Stomach (tissue), 9 donors: ENCODE data around the gene C22orf31. TPM values are rescaled to one million over a fixed set of nuclear protein-coding genes. Genes with fewer than 3 reads are reported as not detected.

Source experiments
- DNase-seq, 2 donors: peaks; one replicate each; pipeline versions ENCODE4 v3.0.0 to v3.0.0-alpha.2; 2013 to 2019
- H3K27ac ChIP-seq, 5 donors: fragments of 200-600 bp in 4 of 5; sonication (generic) in 4 of 5; one replicate each; pipeline ENCODE4 v1.5.1; 2013 to 2019; ENCODE audit warnings: mild to moderate bottlenecking in 1 of 5, moderate library complexity in 1 of 5
- H3K27me3 ChIP-seq, 3 donors: fragments of 200-600 bp; sonication (generic); one replicate each; pipeline ENCODE4 v1.5.1; 2017 to 2019; ENCODE audit warnings: mixed run types in 1 of 3
- H3K36me3 ChIP-seq, 4 donors: fragments of 200-600 bp; sonication (generic); 1 replicate in 3 of 4; 2 replicates in 1 of 4; pipeline ENCODE4 v1.5.1; 2016 to 2019
- H3K4me1 ChIP-seq, 4 donors: fragments of 200-600 bp; sonication (generic); one replicate each; pipeline ENCODE4 v1.5.1; 2016 to 2019
- H3K4me3 ChIP-seq, 4 donors: fragments of 200-600 bp; sonication (generic) in 3 of 4; one replicate each; pipeline ENCODE4 v1.5.1; 2016 to 2019; ENCODE audit warnings: mild to moderate bottlenecking in 1 of 4
- H3K9me3 ChIP-seq, 4 donors: fragments of 200-600 bp; sonication (generic); one replicate each; pipeline ENCODE4 v1.5.1; 2016 to 2019
- CTCF ChIP-seq, 7 experiments: fragments of 450-650 bp in 4 of 7; fragments of 200-600 bp in 3 of 7; sonication (generic) in 3 of 7; IDR thresholded peaks; one replicate each; pipeline ENCODE4 v1.5.1; 2016 to 2019; ENCODE audit warnings: antibody characterized with exemption in 7 of 7, control low read depth in 2 of 7, mild to moderate bottlenecking in 1 of 7
- EP300 ChIP-seq: sonication (generic); formaldehyde crosslinking; IDR thresholded peaks from one replicate; pipeline ENCODE4 v1.6.1; 2017; ENCODE audit warnings: antibody characterized with exemption
- POLR2A ChIP-seq, 4 donors: fragments of 450-650 bp; IDR thresholded peaks; one replicate each; pipeline ENCODE4 v1.6.1; 2016; ENCODE audit warnings: antibody characterized with exemption in 4 of 4, control low read depth in 2 of 4, mild to moderate bottlenecking in 1 of 4, moderate library complexity in 1 of 4
- POLR2AphosphoS5 ChIP-seq, 3 donors: sonication (generic); formaldehyde crosslinking; IDR thresholded peaks; one replicate each; pipeline ENCODE4 v1.6.1; 2016; ENCODE audit warnings: antibody characterized with exemption in 3 of 3
- WGBS, 5 donors: extraction: QIAGEN DNeasy Blood & Tissue Kit in 3 of 5; methylation state at CpG; one replicate each; pipeline versions ENCODE4 v1.1.5 to v1.1.7; 2013 to 2018; 5-methylcytosine and 5-hydroxymethylcytosine counted together
- intact Hi-C: fragments of 100-400 bp; cut with DNase I; formaldehyde crosslinking; loops from one replicate; pipeline ENCODE4 v1.15.1; 2023; ENCODE audit warnings: low total_unique reads
- polyA plus RNA-seq, 3 donors: library from polyadenylated mRNA; stranded (reverse); fragments of 200-250 nt; gene quantifications; one replicate each; pipeline ENCODE4 v1.2.3, GENCODE V29; 2013
- total RNA-seq, 5 donors: library from RNA; depleted of rRNA; stranded (reverse); fragments of >200 nt; gene quantifications; one replicate each; pipeline versions ENCODE4 v1.1.0 to v1.2.3, GENCODE V29; 2014 to 2016
- donor health status: healthy with polysubstance abuse.
- donor health status: Bipolar disorder and iron deficiency.
- donor health status: healthy.

C22orf31 gene
- total and polyA plus RNA-seq, 8 donors, result 0.55 TPM; not detected in 7

DNA sequence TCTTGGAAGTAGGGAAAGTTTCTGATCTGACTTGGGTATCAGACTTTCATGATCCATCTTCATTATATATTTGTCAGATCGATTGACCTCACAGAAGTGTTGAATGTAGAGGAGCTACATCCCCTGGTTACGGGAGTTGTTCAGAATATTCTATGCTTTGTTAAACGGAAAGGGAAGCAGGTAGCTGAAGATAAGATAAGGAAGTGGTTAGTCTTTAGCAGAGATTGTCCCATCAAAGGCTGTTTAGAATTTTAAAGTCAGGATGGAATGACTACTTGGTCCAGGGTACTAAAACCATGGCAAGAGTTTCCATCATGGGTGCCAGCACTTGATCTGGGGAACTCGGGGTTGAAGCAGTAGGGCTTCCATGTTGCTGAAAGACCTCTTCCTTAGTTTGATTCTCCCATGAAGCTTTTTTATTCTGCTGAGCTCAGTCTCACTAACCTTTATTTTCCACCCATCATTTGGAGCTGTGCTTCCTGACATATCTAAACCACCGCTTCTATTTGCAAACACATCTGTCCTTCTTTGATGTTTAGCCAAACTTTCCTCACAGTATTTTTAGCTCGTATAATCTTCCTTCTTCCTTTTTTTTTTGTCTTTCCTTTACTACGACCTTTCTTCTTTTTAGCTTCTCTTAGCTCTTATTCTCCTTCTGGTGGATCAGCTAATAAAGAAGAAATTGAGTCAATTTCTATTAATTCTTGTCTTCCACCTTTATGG lies 4.0 kb upstream of the C22orf31 start:
- H3K27me3 ChIP-seq, result peaks cover 0 to 4% (median 1%) of the 10 kb centered on the region in 3 donors
- H3K4me3 ChIP-seq, result no peak overlapping the region
- TF ChIP-seq EP300, result no peak
- TF ChIP-seq CTCF (IDR thresholded peaks at IDR 0.05), result no peak
- no peak for TF ChIP-seq POLR2A (IDR thresholded peaks at IDR 0.05)
- TF ChIP-seq POLR2AphosphoS5 (IDR thresholded peaks at IDR 0.05), result no peak
- peaks cover 0 to under 1% (median 0%) of the 10 kb centered on the region in 4 donors for H3K4me1 ChIP-seq
- WGBS, 5 donors, result 26 to 34% (median 28%) methylated on average over 7 of the region's 7 CpGs
- no peak for DNase-seq
- intact Hi-C loops, result loop anchor here (10.0 kb wide), 1 partner anchor 189 kb away; no protein-coding TSS in a partner anchor
- no peak overlapping the region for H3K27ac ChIP-seq
- H3K36me3 ChIP-seq, result no peaks in the 10 kb centered on the region
- H3K9me3 ChIP-seq, result no peaks in the 10 kb centered on the region

DNA sequence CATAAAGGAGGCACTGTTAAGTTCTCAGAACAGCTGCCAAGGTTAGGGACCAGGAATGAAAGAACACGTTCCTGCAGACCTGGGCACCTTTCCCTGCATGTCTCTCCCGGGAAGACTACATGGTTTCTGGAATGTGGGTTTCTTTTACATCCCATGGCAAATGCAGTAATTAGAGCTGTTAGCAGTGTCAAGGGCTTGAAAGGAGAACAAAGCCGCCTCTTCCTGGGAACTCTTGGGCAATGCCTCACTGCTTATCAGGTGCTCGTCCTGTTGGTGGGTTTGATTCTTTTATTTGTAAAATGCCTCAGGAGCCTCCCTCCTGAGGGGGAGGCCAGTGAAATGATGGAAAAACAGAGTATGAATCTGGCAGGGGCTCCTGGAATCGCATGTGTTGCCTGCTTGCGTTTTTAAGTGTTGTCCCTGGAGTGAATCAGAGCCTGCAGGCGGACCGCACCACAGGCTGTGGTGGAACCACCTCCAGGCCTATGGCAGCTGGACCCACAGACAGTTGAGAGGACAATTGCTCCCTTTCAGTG lies 723 bp upstream of the C22orf31 start:
- no peaks in the 10 kb centered on the region for H3K27me3 ChIP-seq
- WGBS, 5 donors, result 52 to 69% (median 53%) methylated on average over 8 of the region's 8 CpGs
- TF ChIP-seq CTCF (IDR thresholded peaks at IDR 0.05) (no peak), POLR2AphosphoS5 (IDR thresholded peaks at IDR 0.05) (no peak), EP300 (no peak), POLR2A (IDR thresholded peaks at IDR 0.05) (no peak)
- H3K4me1 ChIP-seq, result no peaks in the 10 kb centered on the region
- H3K36me3 ChIP-seq, result no peaks in the 10 kb centered on the region
- H3K4me3 ChIP-seq, result no peak overlapping the region
- DNase-seq, result no peak
- H3K9me3 ChIP-seq, result no peaks in the 10 kb centered on the region
- no peak overlapping the region for H3K27ac ChIP-seq
- intact Hi-C loops, result loop anchor here (10.0 kb wide), 1 partner anchor 192 kb away; no protein-coding TSS in a partner anchor

GRCh38 chr22:29060931-29061330 lies 700 bp downstream of the C22orf31 start:
- WGBS, 5 donors, result 67 to 83% (median 81%) methylated on average over 7 of the region's 7 CpGs
- no peaks in the 10 kb centered on the region for H3K36me3 ChIP-seq
- no peaks in the 10 kb centered on the region for H3K4me1 ChIP-seq
- H3K27me3 ChIP-seq, result no peaks in the 10 kb centered on the region
- no peaks in the 10 kb centered on the region for H3K9me3 ChIP-seq
- intact Hi-C loops, result loop anchor here (10.0 kb wide), 1 partner anchor 194 kb away; no protein-coding TSS in a partner anchor
- no peak for DNase-seq
- H3K4me3 ChIP-seq, result no peak overlapping the region
- H3K27ac ChIP-seq, result no peak overlapping the region
- TF ChIP-seq EP300 (no peak), POLR2A (IDR thresholded peaks at IDR 0.05) (no peak), POLR2AphosphoS5 (IDR thresholded peaks at IDR 0.05) (no peak), CTCF (IDR thresholded peaks at IDR 0.05) (no peak)

DNA sequence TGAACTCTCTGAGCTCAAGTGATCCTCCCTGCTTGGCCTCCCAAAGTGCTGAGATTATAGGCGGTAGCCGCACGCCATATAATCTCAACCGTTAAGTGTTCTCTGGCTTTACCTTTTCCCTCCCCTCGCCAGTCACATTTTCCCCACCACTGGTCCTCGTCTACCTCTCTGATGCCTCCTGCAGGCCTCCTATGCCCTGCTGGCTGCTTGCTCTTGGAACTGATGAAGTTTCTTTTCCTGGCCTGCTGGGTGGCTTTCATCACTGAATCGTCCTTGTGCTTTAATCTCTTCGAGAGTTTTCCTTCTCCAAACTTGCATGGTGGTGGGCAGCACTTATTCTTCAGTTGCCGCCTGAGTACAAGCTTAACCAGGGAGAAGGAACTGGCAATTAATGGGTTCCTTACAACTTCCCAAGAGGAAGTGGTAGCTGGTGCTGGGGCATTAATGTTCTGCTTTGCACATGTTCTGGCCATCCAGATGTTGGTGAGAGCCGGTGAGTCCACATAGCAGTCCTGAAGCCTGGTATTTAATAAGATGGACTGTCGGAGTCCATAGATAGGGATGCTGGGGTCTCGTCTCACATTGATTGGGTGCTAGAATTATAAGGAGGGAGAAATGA lies 1.3 kb downstream of the C22orf31 start:
- H3K4me3 ChIP-seq, result no peak overlapping the region
- H3K27ac ChIP-seq, result no peak overlapping the region
- no peaks in the 10 kb centered on the region for H3K9me3 ChIP-seq
- DNase-seq, result no peak
- TF ChIP-seq POLR2A (IDR thresholded peaks at IDR 0.05) (no peak), POLR2AphosphoS5 (IDR thresholded peaks at IDR 0.05) (no peak), CTCF (IDR thresholded peaks at IDR 0.05) (no peak)
- no peaks in the 10 kb centered on the region for H3K27me3 ChIP-seq
- intact Hi-C loops, result loop anchor here (10.0 kb wide), 1 partner anchor 194 kb away; no protein-coding TSS in a partner anchor
- no peaks in the 10 kb centered on the region for H3K36me3 ChIP-seq
- 71 to 82% (median 79%) methylated on average over 12 of the region's 12 CpGs for WGBS, 5 donors
- no peaks in the 10 kb centered on the region for H3K4me1 ChIP-seq
